ENCODE measurements around the gene MRGPRX1. TPM values are rescaled to one million over a fixed set of nuclear protein-coding genes. Genes with fewer than 3 reads are reported as not detected.

MRGPRX1 gene
- total RNA-seq, 1 donor from 2014 or later: not detected

DNA sequence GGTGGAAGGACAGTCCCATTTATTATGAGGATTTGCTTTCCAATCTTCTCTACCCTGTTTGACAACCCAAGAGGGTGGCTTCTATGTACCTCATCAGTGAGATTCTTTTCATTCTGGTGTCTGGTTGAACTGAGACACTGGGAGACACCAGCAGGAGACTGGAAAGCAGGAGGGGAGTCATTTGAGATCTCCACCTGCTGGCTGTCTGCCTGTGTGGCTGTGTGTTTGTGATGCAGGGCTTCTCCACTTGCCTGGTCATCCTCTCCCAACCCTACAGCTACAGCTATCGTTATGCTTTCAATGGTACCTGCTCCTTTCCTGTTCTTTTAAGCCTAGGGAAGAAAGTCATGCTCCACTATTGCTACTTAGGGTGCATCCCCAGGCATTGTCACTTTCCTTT, 48.6 kb downstream of the MRGPRX1 start:
- Mint-ChIP-seq H3K36me3 (ENCODE audit: insufficient read depth) (no peaks in the 10 kb centered on the region), H3K4me3 (ENCODE audit: low read depth) (no peak overlapping the region), H3K27me3 (no peaks in the 10 kb centered on the region), H3K9me3 (ENCODE audit: low read depth) (peaks cover 29% of the 10 kb centered on the region), H3K27ac (no peak overlapping the region), H3K4me1 (ENCODE audit: low read depth) (no peaks in the 10 kb centered on the region)
- DNase-seq (ENCODE audit: low spot score, unreplicated experiment): no peak
- TF ChIP-seq, protein P1, sequence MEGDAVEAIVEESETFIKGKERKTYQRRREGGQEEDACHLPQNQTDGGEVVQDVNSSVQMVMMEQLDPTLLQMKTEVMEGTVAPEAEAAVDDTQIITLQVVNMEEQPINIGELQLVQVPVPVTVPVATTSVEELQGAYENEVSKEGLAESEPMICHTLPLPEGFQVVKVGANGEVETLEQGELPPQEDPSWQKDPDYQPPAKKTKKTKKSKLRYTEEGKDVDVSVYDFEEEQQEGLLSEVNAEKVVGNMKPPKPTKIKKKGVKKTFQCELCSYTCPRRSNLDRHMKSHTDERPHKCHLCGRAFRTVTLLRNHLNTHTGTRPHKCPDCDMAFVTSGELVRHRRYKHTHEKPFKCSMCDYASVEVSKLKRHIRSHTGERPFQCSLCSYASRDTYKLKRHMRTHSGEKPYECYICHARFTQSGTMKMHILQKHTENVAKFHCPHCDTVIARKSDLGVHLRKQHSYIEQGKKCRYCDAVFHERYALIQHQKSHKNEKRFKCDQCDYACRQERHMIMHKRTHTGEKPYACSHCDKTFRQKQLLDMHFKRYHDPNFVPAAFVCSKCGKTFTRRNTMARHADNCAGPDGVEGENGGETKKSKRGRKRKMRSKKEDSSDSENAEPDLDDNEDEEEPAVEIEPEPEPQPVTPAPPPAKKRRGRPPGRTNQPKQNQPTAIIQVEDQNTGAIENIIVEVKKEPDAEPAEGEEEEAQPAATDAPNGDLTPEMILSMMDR (IDR thresholded peaks at IDR 0.05; ENCODE audit: unreplicated experiment): no peak

Other genes with a start within 250 kb of the MRGPRX1 start
- gene TMEM86A, start 240.6 kb downstream of the MRGPRX1 start, total RNA-seq: 6.1 and 7.9 TPM in 2 replicates
- gene IGSF22, start 213.2 kb downstream of the MRGPRX1 start, total RNA-seq: 0.44 and 1.3 TPM in 2 replicates
- gene PTPN5, start 147.6 kb downstream of the MRGPRX1 start, total RNA-seq: 11.3 and 12.6 TPM in 2 replicates
- not detected in 2 replicates for gene MRGPRX2, start 121.3 kb upstream of the MRGPRX1 start, total RNA-seq
- gene ZDHHC13, start 177.8 kb upstream of the MRGPRX1 start, total RNA-seq: 23.4 and 26.6 TPM in 2 replicates

Data from progenitor cell of endocrine pancreas (in vitro differentiated cells).